HCT116 (cell line): ENCODE data around the gene MYO7B. TPM values are rescaled to one million over a fixed set of nuclear protein-coding genes. Genes with fewer than 3 reads are reported as not detected.

ENCODE experiments used
- ATAC-seq: fragments of 200-7000 bp; cut with Tn5 transposase; 2 replicates; pipeline ENCODE4 v1.9.1; 2020; ENCODE audit warnings: mild to moderate bottlenecking, moderate library complexity
- BruUV-seq: library from RNA; stranded (reverse); fragments of 400-500 nt; replicated peaks from 2 replicates; lab custom pipeline; 2021; lab: Mats Ljungman, UMichigan
- CTCF ChIA-PET: fragments of 300-600 bp; sonication (Branson Sonifier 250); formaldehyde crosslinking; loops from one replicate; lab custom pipeline; 2021; ENCODE audit warnings: antibody characterized with exemption; lab: Charles Lee
- POLR2A ChIA-PET: fragments of 300-600, 350-600 bp; sonication (Branson Sonifier 250); formaldehyde crosslinking; loops from one replicate; lab custom pipeline; 2021; ENCODE audit warnings: antibody characterized with exemption; lab: Charles Lee
- RAD21 ChIA-PET, 2 experiments: fragments of 300-600 bp; sonication (Branson Sonifier 250); formaldehyde crosslinking; loops; one replicate each; lab custom pipeline; 2023; ENCODE audit warnings: low total read pairs in 2 of 2; ENCODE audit not compliant: uncharacterized antibody in 2 of 2, unreplicated experiment in 2 of 2, low non-redundant PET in 1 of 2; lab: Charles Lee
- DNase-seq: peaks from one replicate; pipeline ENCODE4 v3.0.0-alpha.2; 2010; ENCODE audit warnings: low read depth, low spot score
- H2AFZ ChIP-seq: fragments of 200-600 bp; shearing (Covaris generic), sonication (generic); 2 replicates; pipeline ENCODE4 v1.6.1; 2017; ENCODE audit warnings: low read depth, mixed run types, mixed read lengths, antibody characterized with exemption, low read length; ENCODE audit not compliant: poor library complexity, severe bottlenecking
- H3K27ac ChIP-seq: 2 replicates; pipeline ENCODE4 v1.5.1; 2012; ENCODE audit warnings: low read depth, low read length
- H3K27me3 ChIP-seq: fragments of 200-600 bp; sonication (generic); 2 replicates; pipeline ENCODE4 v1.6.1; 2016; ENCODE audit warnings: mixed run types, low read length, mixed read lengths; ENCODE audit not compliant: insufficient read depth
- H3K36me3 ChIP-seq, 2 experiments: fragments of 200-500 bp in 1 of 2; fragments of 200-600 bp in 1 of 2; sonication (Bioruptor generic) in 1 of 2; sonication (generic) in 1 of 2; 2 replicates each; pipeline versions ENCODE4 v1.5.1 to v1.6.1; 2014 to 2016; ENCODE audit warnings: low read length in 2 of 2, inconsistent platforms in 1 of 2, mixed read lengths in 1 of 2, mixed run types in 1 of 2; ENCODE audit not compliant: insufficient read depth in 2 of 2, control insufficient read depth in 1 of 2
- H3K4me1 ChIP-seq, 2 experiments: fragments of 200-600 bp in 1 of 2; sonication (generic) in 1 of 2; 2 replicates each; pipeline versions ENCODE4 v1.5.1 to v1.6.1; 2012 to 2017; ENCODE audit warnings: low read length in 2 of 2, inconsistent platforms in 1 of 2, mild to moderate bottlenecking in 1 of 2, mixed read lengths in 1 of 2, mixed run types in 1 of 2, moderate library complexity in 1 of 2; ENCODE audit not compliant: insufficient read depth in 2 of 2, control insufficient read depth in 1 of 2
- H3K4me2 ChIP-seq: fragments of 200-600 bp; sonication (generic); 2 replicates; pipeline ENCODE4 v1.6.1; 2017; ENCODE audit warnings: mixed run types, low read length, mixed read lengths
- H3K4me3 ChIP-seq, 2 experiments: fragments of 200-600 bp in 1 of 2; sonication (generic) in 1 of 2; replicated peaks in 1 of 2; 2 replicates each; pipeline ENCODE4 v1.5.1; 2011 to 2016; ENCODE audit warnings: low read length in 2 of 2, control low read depth in 1 of 2, low read depth in 1 of 2, mild to moderate bottlenecking in 1 of 2, mixed read lengths in 1 of 2, mixed run types in 1 of 2
- H3K79me2 ChIP-seq: fragments of 200-600 bp; sonication (generic); 2 replicates; pipeline ENCODE4 v1.6.1; 2017; ENCODE audit warnings: mild to moderate bottlenecking, mixed run types, low read length, moderate library complexity, mixed read lengths; ENCODE audit not compliant: insufficient read depth
- H3K9ac ChIP-seq: fragments of 200-600 bp; sonication (generic); 2 replicates; pipeline ENCODE4 v1.6.1; 2016; ENCODE audit warnings: low read length, mixed read lengths
- H3K9me2 ChIP-seq: fragments of 200-600 bp; sonication (generic), shearing (Covaris generic); 2 replicates; pipeline ENCODE4 v1.6.1; 2017; ENCODE audit warnings: mixed run types, mild to moderate bottlenecking, moderate library complexity; ENCODE audit not compliant: insufficient read depth
- H3K9me3 ChIP-seq, 2 experiments: fragments of 200-500 bp in 1 of 2; fragments of 200-600 bp in 1 of 2; sonication (Bioruptor generic) in 1 of 2; sonication (generic) in 1 of 2; 2 replicates each; pipeline ENCODE4 v1.6.1; 2014 to 2017; ENCODE audit warnings: low read length in 2 of 2, mixed read lengths in 2 of 2, inconsistent platforms in 1 of 2, low read depth in 1 of 2, mild to moderate bottlenecking in 1 of 2, mixed run types in 1 of 2, moderate library complexity in 1 of 2; ENCODE audit not compliant: control insufficient read depth in 1 of 2, insufficient read depth in 1 of 2
- H4K20me1 ChIP-seq: fragments of 200-600 bp; sonication (generic), shearing (Covaris generic); 2 replicates; pipeline ENCODE4 v1.6.1; 2017; ENCODE audit warnings: mixed run types, mild to moderate bottlenecking, moderate library complexity; ENCODE audit not compliant: insufficient read depth
- ATF3 ChIP-seq: IDR thresholded peaks from 2 replicates; pipeline ENCODE4 v1.6.1; 2012
- CBX3 ChIP-seq: IDR thresholded peaks from 2 replicates; pipeline ENCODE4 v1.6.1; 2012; ENCODE audit warnings: low read depth
- CEBPB ChIP-seq: IDR thresholded peaks from 2 replicates; pipeline ENCODE4 v1.6.1; 2012; ENCODE audit warnings: low read depth
- EZH2phosphoT487 ChIP-seq: fragments of 200-600 bp; IDR thresholded peaks from 2 replicates; pipeline ENCODE4 v1.6.1; 2018; ENCODE audit warnings: antibody characterized with exemption, borderline replicate concordance
- FOSL1 ChIP-seq: IDR thresholded peaks from 2 replicates; pipeline ENCODE4 v1.6.1; 2012; ENCODE audit warnings: low read depth
- POLR2A ChIP-seq: IDR thresholded peaks from 2 replicates; pipeline ENCODE4 v1.7.0; 2011; ENCODE audit warnings: borderline replicate concordance; ENCODE audit not compliant: insufficient read depth, insufficient read length; ENCODE audit errors: extremely low read depth
- RAD21 ChIP-seq: IDR thresholded peaks from 2 replicates; pipeline ENCODE4 v1.6.1; 2012; ENCODE audit warnings: low read depth, mild to moderate bottlenecking
- TCF7L2 ChIP-seq: IDR thresholded peaks from 2 replicates; pipeline ENCODE4 v1.7.0; 2011; ENCODE audit warnings: borderline replicate concordance, inconsistent platforms; ENCODE audit not compliant: insufficient read depth, insufficient read length; ENCODE audit errors: extremely low read depth
- ZBTB33 ChIP-seq: IDR thresholded peaks from 2 replicates; pipeline ENCODE4 v1.6.1; 2011; ENCODE audit warnings: mild to moderate bottlenecking, low read length, moderate library complexity; ENCODE audit not compliant: insufficient replicate concordance; ENCODE audit errors: extremely low read depth
- intact Hi-C: fragments of 100-400 bp; cut with micrococcal nuclease; formaldehyde crosslinking; loops from 2 replicates; pipeline ENCODE4 v1.10.0; 2022
- total RNA-seq: library from RNA; stranded (reverse); gene quantifications from one replicate; pipeline ENCODE4 v1.2.1, GENCODE V29; 2021; ENCODE audit not compliant: unreplicated experiment

The MYO7B gene
- total RNA-seq, 1 experiment from 2014 or later = 0.07 TPM

GRCh38 chr2:127659408-127660290, 124.2 kb downstream of the MYO7B start:
- Histone ChIP-seq H3K9me2 (no peaks in the 10 kb centered on the region), H3K9ac (no peak overlapping the region), H3K36me3 (no peaks in the 10 kb centered on the region), H3K4me1 (peaks cover 0 to 8% of the 10 kb centered on the region in 2 experiments; a peak in 1 of 4 replicates), H3K79me2 (no peaks in the 10 kb centered on the region), H4K20me1 (no peaks in the 10 kb centered on the region), H3K9me3 (no peaks in the 10 kb centered on the region; a peak in 1 of 4 replicates), H2AFZ (no peak overlapping the region), H3K4me3 (no peak overlapping the region), H3K27me3 (no peaks in the 10 kb centered on the region), H3K4me2 (no peak overlapping the region), H3K27ac (no peak overlapping the region)
- ATAC-seq = no peak
- ChIA-PET CTCF (no interaction called here), RAD21 (no interaction called here), POLR2A (no interaction called here)
- TF ChIP-seq CEBPB (no peak), CBX3 (no peak), EZH2phosphoT487 (no peak), TCF7L2 (no peak)
- no TSS peak for BruUV-seq
- intact Hi-C loops = no loop called here
- no peak for DNase-seq

GRCh38 chr2:127660291-127660578, 124.8 kb downstream of the MYO7B start:
- peaks cover 0 to 8% of the 10 kb centered on the region in 2 experiments; a peak in 1 of 4 replicates for H3K4me1 ChIP-seq
- no peak overlapping the region for H3K4me3 ChIP-seq
- no peak overlapping the region for H3K9ac ChIP-seq
- H3K9me3 ChIP-seq = no peaks in the 10 kb centered on the region; a peak in 1 of 4 replicates
- no peak for ATAC-seq
- TF ChIP-seq ATF3 (no peak), FOSL1 (no peak), POLR2A (no peak), RAD21 (no peak), ZBTB33 (no peak)
- TF ChIP-seq, all 23 proteins: peak for 0
- ChIA-PET RAD21 (no interaction called here), CTCF (no interaction called here), POLR2A (no interaction called here)
- BruUV-seq = no TSS peak
- Histone ChIP-seq H3K27me3 (no peaks in the 10 kb centered on the region), H3K9me2 (no peaks in the 10 kb centered on the region), H2AFZ (no peak overlapping the region), H3K27ac (no peak overlapping the region), H4K20me1 (no peaks in the 10 kb centered on the region), H3K36me3 (no peaks in the 10 kb centered on the region), H3K4me2 (no peak overlapping the region), H3K79me2 (no peaks in the 10 kb centered on the region)
- no peak for DNase-seq
- intact Hi-C loops = no loop called here
